Gastroesophageal sphincter (tissue), 3 donors: Measurements from ENCODE around the gene DLX6.

Source experiments
- EP300 ChIP-seq: sonication (generic); formaldehyde crosslinking; IDR thresholded peaks from one replicate; pipeline ENCODE4 v1.6.1; 2017; ENCODE audit warnings: antibody characterized with exemption, mild to moderate bottlenecking
- POLR2AphosphoS5 ChIP-seq: sonication (generic); formaldehyde crosslinking; IDR thresholded peaks from one replicate; pipeline ENCODE4 v1.6.1; 2017; ENCODE audit warnings: antibody characterized with exemption
- TF ChIP-seq, protein P1 (sequence below), 4 experiments: fragments of 200-600 bp in 2 of 4; fragments of 450-650 bp in 2 of 4; sonication (generic) in 1 of 4; IDR thresholded peaks; one replicate each; pipeline ENCODE4 v1.5.1; 2017 to 2019; ENCODE audit warnings: antibody characterized with exemption in 4 of 4, mild to moderate bottlenecking in 2 of 4, moderate library complexity in 2 of 4

DNA sequence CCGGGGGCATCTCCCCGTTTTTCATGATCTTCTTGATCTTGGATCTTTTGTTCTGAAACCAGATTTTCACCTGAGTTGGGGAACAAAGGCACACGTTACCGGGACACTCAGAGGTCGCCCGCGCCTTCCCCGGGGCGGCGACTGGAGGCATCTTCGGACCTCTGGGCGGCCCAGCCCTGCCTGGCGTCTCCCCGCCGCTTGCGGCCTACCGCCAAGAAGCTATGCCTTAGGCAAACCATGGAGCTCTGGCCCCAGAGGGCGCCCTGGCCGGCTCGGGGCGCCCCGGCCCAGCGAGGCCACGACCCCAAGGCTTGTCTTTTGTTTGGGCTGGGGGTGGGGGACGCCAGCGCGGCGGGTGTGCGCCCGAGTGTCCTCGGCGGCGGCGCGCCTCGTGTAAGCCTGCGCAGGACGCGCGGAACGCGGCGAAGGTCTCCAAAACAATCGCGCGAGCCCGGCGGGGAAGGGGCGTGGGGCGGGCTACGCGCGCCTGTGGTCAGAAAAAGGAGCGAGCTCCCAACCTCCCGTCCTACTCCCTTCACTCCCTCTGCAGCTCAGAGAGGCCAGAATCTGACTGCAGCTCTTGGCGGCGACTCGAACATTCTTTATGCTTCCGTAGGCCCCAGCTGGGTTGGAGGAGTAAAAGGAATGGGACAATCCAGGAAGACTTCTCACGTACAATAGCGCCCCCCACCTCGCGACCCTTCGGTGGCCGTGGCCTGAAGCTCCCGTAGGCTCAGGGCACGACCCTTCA, 15.8 kb downstream of the DLX6 start:
- TF ChIP-seq, protein P1, sequence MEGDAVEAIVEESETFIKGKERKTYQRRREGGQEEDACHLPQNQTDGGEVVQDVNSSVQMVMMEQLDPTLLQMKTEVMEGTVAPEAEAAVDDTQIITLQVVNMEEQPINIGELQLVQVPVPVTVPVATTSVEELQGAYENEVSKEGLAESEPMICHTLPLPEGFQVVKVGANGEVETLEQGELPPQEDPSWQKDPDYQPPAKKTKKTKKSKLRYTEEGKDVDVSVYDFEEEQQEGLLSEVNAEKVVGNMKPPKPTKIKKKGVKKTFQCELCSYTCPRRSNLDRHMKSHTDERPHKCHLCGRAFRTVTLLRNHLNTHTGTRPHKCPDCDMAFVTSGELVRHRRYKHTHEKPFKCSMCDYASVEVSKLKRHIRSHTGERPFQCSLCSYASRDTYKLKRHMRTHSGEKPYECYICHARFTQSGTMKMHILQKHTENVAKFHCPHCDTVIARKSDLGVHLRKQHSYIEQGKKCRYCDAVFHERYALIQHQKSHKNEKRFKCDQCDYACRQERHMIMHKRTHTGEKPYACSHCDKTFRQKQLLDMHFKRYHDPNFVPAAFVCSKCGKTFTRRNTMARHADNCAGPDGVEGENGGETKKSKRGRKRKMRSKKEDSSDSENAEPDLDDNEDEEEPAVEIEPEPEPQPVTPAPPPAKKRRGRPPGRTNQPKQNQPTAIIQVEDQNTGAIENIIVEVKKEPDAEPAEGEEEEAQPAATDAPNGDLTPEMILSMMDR (IDR thresholded peaks at IDR 0.05): no peak
- TF ChIP-seq POLR2AphosphoS5 (no peak), EP300 (no peak)
